GM13977 (cell line): ENCODE data around the gene ZNF423.

Experiments
- DNase-seq: peaks from one replicate; pipeline ENCODE4 v3.0.0; 2012; ENCODE audit warnings: low spot score
- in situ Hi-C: fragments of 300-500 bp; cut with MboI; formaldehyde crosslinking; loops from one replicate; pipeline ENCODE4 v1.12.0; 2022; ENCODE audit warnings: low sequenced_read_pairs, low pct_unique_long_range_greater_than_20kb, mixed read lengths, inconsistent platforms; ENCODE audit not compliant: unreplicated experiment
- TF ChIP-seq, protein P1 (sequence below): IDR thresholded peaks from 2 replicates; pipeline ENCODE4 v1.5.1; 2012; ENCODE audit warnings: mild to moderate bottlenecking, control low read depth; ENCODE audit not compliant: insufficient read depth; ENCODE audit errors: extremely low read depth, missing control alignments

ZNF423 gene

DNA sequence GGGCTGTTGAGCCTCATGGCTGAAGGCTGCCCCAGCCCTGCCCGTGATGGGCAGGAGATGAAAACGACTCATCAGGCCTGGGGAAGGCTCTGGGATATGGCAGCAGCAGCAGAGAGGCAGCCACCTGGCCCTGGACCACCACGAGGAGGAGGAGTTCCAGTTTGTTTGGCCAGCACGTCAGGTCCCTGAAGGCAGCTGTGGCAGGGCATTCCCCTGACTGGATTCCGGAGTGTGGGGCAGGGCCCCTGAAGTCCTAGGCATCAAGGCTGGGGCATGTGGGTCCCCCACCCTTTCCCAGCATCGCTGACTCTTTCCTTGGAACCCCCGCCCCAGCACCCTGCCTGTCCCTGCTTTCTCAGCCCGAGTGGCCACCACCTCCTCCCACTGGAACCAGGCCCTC lies 197.4 kb downstream of the ZNF423 start:
- TF ChIP-seq, protein P1, sequence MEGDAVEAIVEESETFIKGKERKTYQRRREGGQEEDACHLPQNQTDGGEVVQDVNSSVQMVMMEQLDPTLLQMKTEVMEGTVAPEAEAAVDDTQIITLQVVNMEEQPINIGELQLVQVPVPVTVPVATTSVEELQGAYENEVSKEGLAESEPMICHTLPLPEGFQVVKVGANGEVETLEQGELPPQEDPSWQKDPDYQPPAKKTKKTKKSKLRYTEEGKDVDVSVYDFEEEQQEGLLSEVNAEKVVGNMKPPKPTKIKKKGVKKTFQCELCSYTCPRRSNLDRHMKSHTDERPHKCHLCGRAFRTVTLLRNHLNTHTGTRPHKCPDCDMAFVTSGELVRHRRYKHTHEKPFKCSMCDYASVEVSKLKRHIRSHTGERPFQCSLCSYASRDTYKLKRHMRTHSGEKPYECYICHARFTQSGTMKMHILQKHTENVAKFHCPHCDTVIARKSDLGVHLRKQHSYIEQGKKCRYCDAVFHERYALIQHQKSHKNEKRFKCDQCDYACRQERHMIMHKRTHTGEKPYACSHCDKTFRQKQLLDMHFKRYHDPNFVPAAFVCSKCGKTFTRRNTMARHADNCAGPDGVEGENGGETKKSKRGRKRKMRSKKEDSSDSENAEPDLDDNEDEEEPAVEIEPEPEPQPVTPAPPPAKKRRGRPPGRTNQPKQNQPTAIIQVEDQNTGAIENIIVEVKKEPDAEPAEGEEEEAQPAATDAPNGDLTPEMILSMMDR = no peak
- in situ Hi-C loops = no loop called here
- no peak for DNase-seq

DNA sequence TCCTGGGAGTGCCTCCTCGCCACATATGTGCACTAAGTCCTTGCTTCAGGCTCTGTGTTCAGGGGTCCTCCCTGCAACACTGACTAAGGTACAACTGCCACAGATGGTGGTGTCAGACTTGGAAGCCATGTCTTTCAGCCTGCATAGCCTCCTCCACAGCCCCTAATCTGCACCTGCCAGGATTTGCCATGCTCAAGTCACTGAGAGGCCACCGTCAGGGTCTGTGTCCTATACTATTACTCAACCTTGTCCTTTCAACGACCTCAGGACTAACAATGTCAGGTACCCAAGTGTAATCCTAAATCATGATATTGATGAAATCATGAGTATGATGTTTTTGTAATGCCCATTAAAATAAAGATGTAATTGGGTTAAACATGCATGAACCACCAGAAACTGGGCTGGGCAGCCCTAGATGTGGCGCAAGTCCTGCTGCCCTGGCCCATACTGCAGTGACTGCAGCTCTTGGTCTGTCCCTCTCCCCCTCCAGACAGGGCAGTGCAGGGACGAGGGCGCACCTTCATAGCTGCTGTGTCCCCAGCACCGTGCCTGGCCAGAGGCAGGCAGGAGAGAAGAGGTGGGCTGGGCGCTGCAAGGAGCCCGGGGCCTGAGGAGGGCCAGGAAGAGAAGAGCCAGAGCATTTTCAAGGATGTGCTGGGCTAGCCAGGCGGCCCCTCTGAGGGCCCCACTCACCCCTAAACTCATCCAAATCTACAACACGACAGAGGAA lies 198.0 kb downstream of the ZNF423 start:
- TF ChIP-seq, protein P1 = no peak
- in situ Hi-C loops = no loop called here
- no peak for DNase-seq

DNA sequence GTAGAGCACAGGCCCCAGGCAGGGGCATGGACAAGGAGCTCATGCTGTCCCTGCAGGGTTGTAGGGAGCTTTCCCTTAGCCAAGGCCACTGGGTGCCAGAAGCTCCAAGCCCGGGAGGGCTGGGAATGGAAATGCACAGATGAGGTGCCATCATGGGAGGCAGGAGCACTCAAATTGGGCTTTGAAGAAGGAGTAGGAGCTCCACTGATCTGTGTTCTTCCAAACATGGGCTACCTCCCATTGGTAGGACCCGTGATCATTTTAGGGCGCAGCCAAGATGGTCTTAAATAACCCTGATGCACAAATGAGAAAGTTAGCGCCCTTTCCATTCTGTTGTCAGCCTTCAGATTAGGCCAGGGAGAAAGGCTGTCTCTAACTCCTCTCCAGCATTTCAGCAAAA lies 201.5 kb downstream of the ZNF423 start:
- TF ChIP-seq, protein P1 = no peak
- no peak for DNase-seq
- in situ Hi-C loops = no loop called here

DNA sequence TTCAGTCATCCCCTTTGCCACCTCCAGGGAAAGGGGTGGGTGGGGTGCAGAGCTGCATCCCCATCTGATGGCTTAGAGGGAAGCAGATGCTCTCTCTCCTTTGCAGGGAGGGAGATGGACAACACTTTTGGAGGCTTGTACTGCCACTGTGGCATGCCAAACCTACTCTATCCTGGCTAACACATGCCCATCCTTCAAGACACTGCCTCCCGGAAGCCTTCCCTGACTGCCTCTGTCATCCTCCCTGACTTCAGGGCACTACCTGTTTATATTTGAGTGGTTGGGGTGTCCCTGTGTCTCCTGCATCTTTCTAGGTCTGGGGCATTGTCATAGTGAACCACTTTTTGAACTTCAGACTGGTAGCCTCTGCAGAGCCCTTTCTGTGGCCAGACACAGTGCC lies 202.3 kb downstream of the ZNF423 start:
- in situ Hi-C loops = no loop called here
- no peak for DNase-seq
- TF ChIP-seq, protein P1 = no peak

DNA sequence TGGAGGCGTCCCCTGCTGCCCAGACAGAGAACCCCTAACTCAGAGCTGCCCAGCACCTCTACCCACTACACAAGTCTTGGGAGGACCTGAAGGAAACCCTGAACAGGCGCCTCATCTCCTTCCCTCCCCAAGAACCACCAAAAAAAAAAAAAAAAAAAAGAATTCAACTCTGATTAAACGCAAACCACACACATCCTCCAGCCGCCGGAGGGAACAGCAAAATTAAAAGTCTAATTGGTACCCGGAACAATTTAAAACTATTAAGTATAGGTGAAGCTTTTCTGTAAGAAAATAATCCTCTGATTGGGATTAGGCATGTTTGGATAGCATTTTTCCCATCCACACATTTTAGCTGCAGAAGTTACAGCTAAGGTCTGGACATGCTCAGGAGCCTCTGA lies 202.7 kb downstream of the ZNF423 start:
- TF ChIP-seq, protein P1 = no peak
- no peak for DNase-seq
- in situ Hi-C loops = no loop called here

DNA sequence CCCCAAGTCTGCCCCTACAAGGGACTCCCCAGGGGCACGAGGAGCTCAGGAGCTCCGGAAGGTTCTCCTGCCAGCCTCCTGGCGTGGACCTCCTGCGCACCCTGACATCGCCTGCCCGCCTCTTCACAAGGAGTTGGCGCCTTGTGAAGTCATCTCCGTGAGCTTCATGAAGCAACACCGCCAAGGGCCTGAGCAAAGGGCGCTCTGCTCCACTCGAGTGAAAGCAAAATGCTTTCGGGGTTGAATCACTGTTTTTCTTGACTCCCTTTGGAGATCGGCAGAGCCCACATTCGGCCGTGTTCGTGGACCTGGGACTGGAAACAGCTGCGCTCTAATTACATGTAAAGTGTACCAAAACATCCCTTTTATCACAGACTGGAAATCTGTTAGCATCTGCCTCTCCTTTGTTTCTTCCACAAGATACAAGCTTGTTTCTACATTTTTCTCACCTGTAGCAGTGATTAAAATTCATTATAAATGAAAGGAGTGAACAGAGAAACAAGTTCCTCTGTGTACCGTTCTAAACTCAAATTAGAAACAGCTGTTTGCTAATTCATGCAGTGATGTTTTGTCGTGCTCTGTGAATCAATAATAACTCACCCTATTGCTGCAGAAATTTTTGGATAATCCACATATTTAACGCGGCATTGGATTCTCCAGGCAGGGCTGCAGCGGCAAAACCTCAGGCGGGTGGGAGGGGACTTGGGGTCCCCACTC lies 203.3 kb downstream of the ZNF423 start:
- TF ChIP-seq, protein P1 = no peak
- in situ Hi-C loops = no loop called here
- DNase-seq = no peak
